GM12865 (cell line): ENCODE data around the gene HEBP1.

Experiments used
- DNase-seq: peaks from one replicate; pipeline ENCODE4 v3.0.0; 2010; ENCODE audit warnings: low read depth
- H3K4me3 ChIP-seq: 2 replicates; pipeline ENCODE4 v1.5.1; 2011; ENCODE audit warnings: mild to moderate bottlenecking, low read depth, low read length, control low read depth
- TF ChIP-seq, protein P1 (sequence below): IDR thresholded peaks from 2 replicates; pipeline ENCODE4 v1.5.1; 2011; ENCODE audit warnings: low read length, control low read depth, low read depth, inconsistent platforms; ENCODE audit not compliant: insufficient read depth; ENCODE audit errors: missing control alignments

Gene HEBP1

GRCh38 chr12:12930633-12931219 is 69.3 kb downstream of the HEBP1 start:
- TF ChIP-seq, protein P1, sequence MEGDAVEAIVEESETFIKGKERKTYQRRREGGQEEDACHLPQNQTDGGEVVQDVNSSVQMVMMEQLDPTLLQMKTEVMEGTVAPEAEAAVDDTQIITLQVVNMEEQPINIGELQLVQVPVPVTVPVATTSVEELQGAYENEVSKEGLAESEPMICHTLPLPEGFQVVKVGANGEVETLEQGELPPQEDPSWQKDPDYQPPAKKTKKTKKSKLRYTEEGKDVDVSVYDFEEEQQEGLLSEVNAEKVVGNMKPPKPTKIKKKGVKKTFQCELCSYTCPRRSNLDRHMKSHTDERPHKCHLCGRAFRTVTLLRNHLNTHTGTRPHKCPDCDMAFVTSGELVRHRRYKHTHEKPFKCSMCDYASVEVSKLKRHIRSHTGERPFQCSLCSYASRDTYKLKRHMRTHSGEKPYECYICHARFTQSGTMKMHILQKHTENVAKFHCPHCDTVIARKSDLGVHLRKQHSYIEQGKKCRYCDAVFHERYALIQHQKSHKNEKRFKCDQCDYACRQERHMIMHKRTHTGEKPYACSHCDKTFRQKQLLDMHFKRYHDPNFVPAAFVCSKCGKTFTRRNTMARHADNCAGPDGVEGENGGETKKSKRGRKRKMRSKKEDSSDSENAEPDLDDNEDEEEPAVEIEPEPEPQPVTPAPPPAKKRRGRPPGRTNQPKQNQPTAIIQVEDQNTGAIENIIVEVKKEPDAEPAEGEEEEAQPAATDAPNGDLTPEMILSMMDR: no peak
- H3K4me3 ChIP-seq: no peak overlapping the region

DNA sequence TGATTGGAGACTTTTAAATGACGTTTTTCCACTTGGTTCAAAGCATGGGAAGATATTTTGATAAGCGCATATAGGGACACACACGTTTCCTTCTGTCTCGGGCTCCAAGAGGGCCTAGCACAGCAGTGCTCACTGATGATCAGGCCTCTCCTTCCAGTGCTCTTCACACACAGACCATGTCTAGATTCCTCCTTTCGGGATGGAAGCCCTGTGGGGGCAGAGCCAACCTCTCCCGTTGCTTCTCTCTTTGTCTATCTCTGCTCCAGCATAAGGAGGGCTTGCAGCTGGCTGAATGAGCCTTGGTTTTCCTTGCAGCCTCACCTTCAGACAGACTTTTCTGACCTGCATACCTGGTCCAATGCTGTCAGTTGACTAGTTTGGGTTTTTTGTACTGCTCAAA is 70.4 kb downstream of the HEBP1 start:
- TF ChIP-seq, protein P1: no peak
- DNase-seq: no peak
- no peak overlapping the region for H3K4me3 ChIP-seq

More at GRCh38 chr12:12930633-12931219, 69.3 kb downstream of the HEBP1 start:
- DNase-seq: no peak

- no peak overlapping the region for H3K4me3 ChIP-seq
- no peak for DNase-seq
- TF ChIP-seq, protein P1: no peak
Measured at GRCh38 chr12:12927211-12928079, 72.6 kb downstream of the HEBP1 start.

DNA sequence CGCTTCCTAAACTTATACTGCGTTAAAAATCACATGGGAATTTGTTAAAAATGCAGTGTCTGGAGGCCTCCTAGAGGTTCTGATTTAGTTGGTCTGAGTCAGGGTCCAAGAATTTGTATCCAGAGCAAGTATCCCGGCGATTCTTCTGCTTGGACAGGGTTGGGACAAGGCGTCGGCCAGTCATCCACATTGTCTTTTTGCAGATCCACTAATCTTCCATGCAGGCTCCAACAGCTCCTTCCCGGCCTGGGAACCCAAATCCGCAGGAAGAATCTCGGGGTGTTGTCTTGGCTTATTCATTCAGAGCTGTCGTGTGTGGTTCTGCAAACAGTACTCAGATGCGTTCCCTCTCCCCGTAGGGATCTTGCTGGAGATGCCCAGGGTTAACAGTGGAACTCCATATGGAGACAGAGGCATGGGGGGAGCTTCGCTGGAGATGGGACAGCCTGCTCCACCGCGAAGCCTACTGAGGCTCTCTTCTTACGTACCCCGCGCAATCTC is 73.4 kb downstream of the HEBP1 start:
- TF ChIP-seq, protein P1: no peak
- no peak overlapping the region for H3K4me3 ChIP-seq
- no peak for DNase-seq

DNA sequence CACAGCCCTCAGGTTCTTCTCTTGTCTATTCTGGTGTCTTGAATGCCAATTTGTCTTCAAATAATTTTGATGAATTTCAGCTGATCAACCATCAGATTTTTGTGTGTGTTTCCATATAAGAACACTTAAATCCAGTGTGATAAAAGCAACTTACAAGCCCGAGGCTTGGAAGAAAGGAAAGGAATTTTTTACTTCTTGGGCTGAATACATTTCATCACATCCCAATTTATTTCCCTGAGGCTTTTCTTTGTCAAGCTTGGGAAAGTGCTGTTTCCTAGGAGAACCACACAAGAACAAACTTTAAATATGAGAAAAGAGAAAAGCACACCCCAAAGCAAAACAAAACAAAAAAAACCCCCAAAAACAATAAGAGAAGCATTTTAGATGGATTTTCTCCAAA is 74.7 kb downstream of the HEBP1 start:
- TF ChIP-seq, protein P1: no peak
- no peak for DNase-seq

More for the DNA sequence above, 74.7 kb downstream of the HEBP1 start:
- H3K4me3 ChIP-seq: no peak overlapping the region
